Natural killer cell (primary cell): ENCODE measurements around the gene FARS2. TPM values are rescaled to one million over a fixed set of nuclear protein-coding genes. Genes with fewer than 3 reads are reported as not detected.

Source experiments
- ATAC-seq, 3 donors: fragments of 150-1000 bp in 2 of 3; fragments of 200-7000 bp in 1 of 3; cut with Tn5 transposase; 1 replicate in 1 of 3; 2 replicates in 2 of 3; pipeline ENCODE4 v1.10.0; 2021; ENCODE audit warnings: mild to moderate bottlenecking in 2 of 3, moderate library complexity in 2 of 3
- DNase-seq, 2 donors: peaks; one replicate each; pipeline versions ENCODE4 v3.0.0 to v3.0.0-alpha.2; 2013 to 2021; ENCODE audit warnings: mixed read lengths in 1 of 2
- H3K27ac ChIP-seq: one replicate; pipeline ENCODE4 v1.5.1; 2013; ENCODE audit warnings: mild to moderate bottlenecking, low read length
- H3K27me3 ChIP-seq: one replicate; pipeline ENCODE4 v1.6.1; 2013; ENCODE audit warnings: low read length; ENCODE audit not compliant: control insufficient read depth, insufficient read depth
- H3K36me3 ChIP-seq: one replicate; pipeline ENCODE4 v1.6.1; 2013; ENCODE audit warnings: low read length; ENCODE audit not compliant: control insufficient read depth, insufficient read depth
- H3K4me1 ChIP-seq: one replicate; pipeline ENCODE4 v1.6.1; 2013; ENCODE audit warnings: low read length; ENCODE audit not compliant: control insufficient read depth, insufficient read depth
- H3K4me3 ChIP-seq: one replicate; pipeline ENCODE4 v1.5.1; 2013; ENCODE audit warnings: low read length
- H3K9me3 ChIP-seq: one replicate; pipeline ENCODE4 v1.6.1; 2013; ENCODE audit warnings: low read length; ENCODE audit not compliant: control insufficient read depth, insufficient read depth
- H3K27ac Mint-ChIP-seq, 2 donors: one replicate each; pipeline ENCODE4 v1.8.0; 2022; ENCODE audit warnings: mild to moderate bottlenecking in 2 of 2, mixed read lengths in 2 of 2, moderate library complexity in 1 of 2
- H3K27me3 Mint-ChIP-seq, 2 donors: one replicate each; pipeline ENCODE4 v1.8.0; 2022; ENCODE audit warnings: low read depth in 2 of 2, mixed read lengths in 2 of 2
- H3K36me3 Mint-ChIP-seq: one replicate; pipeline ENCODE4 v1.8.0; 2022; ENCODE audit warnings: mixed read lengths
- H3K4me1 Mint-ChIP-seq, 2 donors: one replicate each; pipeline ENCODE4 v1.8.0; 2022; ENCODE audit warnings: mixed read lengths in 2 of 2
- H3K4me3 Mint-ChIP-seq: one replicate; pipeline ENCODE4 v1.8.0; 2022; ENCODE audit warnings: mild to moderate bottlenecking, moderate library complexity, mixed read lengths
- H3K9me3 Mint-ChIP-seq, 2 donors: one replicate each; pipeline ENCODE4 v1.8.0; 2022; ENCODE audit warnings: mixed read lengths in 2 of 2
- CTCF ChIP-seq: fragments of 200-600 bp; IDR thresholded peaks from one replicate; pipeline ENCODE4 v1.8.0; 2022; ENCODE audit warnings: antibody characterized with exemption
- WGBS: methylation state at CpG from one replicate; pipeline ENCODE4 v1.1.7; 2013; ENCODE audit warnings: missing lambda C conversion rate; ENCODE audit not compliant: insufficient coverage; 5-methylcytosine and 5-hydroxymethylcytosine counted together
- intact Hi-C: fragments of 100-400 bp; cut with micrococcal nuclease; formaldehyde crosslinking; loops from one replicate; pipeline ENCODE4 v1.14.2; 2022
- total RNA-seq, 4 donors: library from RNA; stranded (reverse); fragments of 120-200 nt in 1 of 4; gene quantifications; one replicate each; pipeline versions ENCODE4 v1.2.3 to v1.2.4, GENCODE V29; 2013 to 2022

Gene FARS2
- total RNA-seq, 3 donors from 2014 or later (not counting 1 experiment from before 2014, with no cell fraction given) = 15.3 to 24.8 (median 22.7) TPM

GRCh38 chr6:5462856-5463255 is 201.5 kb downstream of the FARS2 start:
- Mint-ChIP-seq H3K9me3 (no peaks in the 10 kb centered on the region), H3K36me3 (no peaks in the 10 kb centered on the region), H3K27me3 (no peaks in the 10 kb centered on the region), H3K27ac (no peak overlapping the region), H3K4me3 (no peak overlapping the region), H3K4me1 (peaks cover 6 to 18% of the 10 kb centered on the region in 2 donors)
- no peak for TF ChIP-seq CTCF
- H3K36me3 ChIP-seq = no peaks in the 10 kb centered on the region
- H3K4me3 ChIP-seq = no peak overlapping the region
- no peak overlapping the region for H3K27ac ChIP-seq
- ATAC-seq (no peak), DNase-seq (no peak)
- no peaks in the 10 kb centered on the region for H3K9me3 ChIP-seq
- WGBS = 97% methylated on average over 4 of the region's 6 CpGs
- intact Hi-C loops = no loop called here
- no peaks in the 10 kb centered on the region for H3K4me1 ChIP-seq
- no peaks in the 10 kb centered on the region for H3K27me3 ChIP-seq

- TF ChIP-seq CTCF = no peak
- 91% methylated on average over 3 of the region's 3 CpGs for WGBS
- peaks cover 6 to 12% of the 10 kb centered on the region in 2 donors for H3K4me1 Mint-ChIP-seq
- intact Hi-C loops = no loop called here
- H3K27me3 Mint-ChIP-seq = no peaks in the 10 kb centered on the region
- no peaks in the 10 kb centered on the region for H3K4me1 ChIP-seq
- H3K4me3 ChIP-seq = no peak overlapping the region
- H3K36me3 ChIP-seq = no peaks in the 10 kb centered on the region
- no peaks in the 10 kb centered on the region for H3K9me3 Mint-ChIP-seq
- no peak for ATAC-seq
- no peaks in the 10 kb centered on the region for H3K9me3 ChIP-seq
- DNase-seq = no peak
- H3K36me3 Mint-ChIP-seq = no peaks in the 10 kb centered on the region
- H3K4me3 Mint-ChIP-seq = no peak overlapping the region
- H3K27ac Mint-ChIP-seq = no peak overlapping the region
- H3K27me3 ChIP-seq = no peaks in the 10 kb centered on the region
- no peak overlapping the region for H3K27ac ChIP-seq
These were observed 202.4 kb downstream of the FARS2 start for GRCh38 chr6:5463690-5464089.

GRCh38 chr6:5464099-5464885 is 203.0 kb downstream of the FARS2 start:
- ATAC-seq = no peak
- peaks cover 6 to 12% of the 10 kb centered on the region in 2 donors for H3K4me1 Mint-ChIP-seq

More at GRCh38 chr6:5464099-5464885, 203.0 kb downstream of the FARS2 start:
- Mint-ChIP-seq H3K4me3 (no peak overlapping the region), H3K9me3 (no peaks in the 10 kb centered on the region), H3K36me3 (no peaks in the 10 kb centered on the region), H3K27ac (no peak overlapping the region), H3K27me3 (no peaks in the 10 kb centered on the region)
- no peak for TF ChIP-seq CTCF
- no peaks in the 10 kb centered on the region for H3K9me3 ChIP-seq
- intact Hi-C loops = no loop called here
- H3K4me1 ChIP-seq = no peaks in the 10 kb centered on the region
- WGBS = 92% methylated on average over 4 of the region's 6 CpGs
- no peak overlapping the region for H3K27ac ChIP-seq
- no peak for DNase-seq
- H3K27me3 ChIP-seq = no peaks in the 10 kb centered on the region
- no peaks in the 10 kb centered on the region for H3K36me3 ChIP-seq
- no peak overlapping the region for H3K4me3 ChIP-seq
